ENCODE data around the gene ANAPC13.
A peak's percentile ranks its signal among the peaks of the same experiment; 100 is the strongest.

The ANAPC13 gene

DNA sequence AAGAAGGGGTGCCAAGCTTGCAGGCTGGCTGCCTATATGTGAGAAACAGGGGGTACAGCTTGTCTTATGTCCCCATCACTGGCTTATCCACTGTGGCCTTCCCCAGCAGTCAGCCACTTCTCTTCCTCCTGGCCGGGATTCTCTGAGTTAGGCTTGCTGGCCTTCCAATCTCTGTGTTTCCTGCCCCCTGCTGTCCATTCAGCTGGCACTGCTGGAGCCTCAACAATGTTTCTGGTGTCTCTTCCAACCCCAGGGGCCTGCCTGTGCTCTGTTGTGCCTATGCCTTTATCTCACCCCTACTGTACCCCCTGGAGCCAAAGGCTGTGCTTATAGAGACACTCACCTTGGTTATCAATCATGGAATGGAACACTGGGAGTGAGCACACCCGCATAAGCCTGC is 36.5 kb downstream of the ANAPC13 start:
- no peak overlapping the region for H3K4ac ChIP-seq (ENCODE audit: low read length)
- no peak for DNase-seq (ENCODE audit: low spot score)
- H3K36me3 ChIP-seq (replicated peaks in 1 of 2; ENCODE audit: control insufficient read depth in 2 of 2, insufficient read depth in 2 of 2, low read length in 2 of 2): no peaks in the 10 kb centered on the region
- no peak overlapping the region for H2BK120ac ChIP-seq (ENCODE audit: low read depth, low read length)
- peaks cover 0 to 24% (median 0%) of the 10 kb centered on the region in 3 experiments for H3K27me3 ChIP-seq (ENCODE audit: control insufficient read depth in 3 of 3, insufficient read depth in 3 of 3, low read depth in 1 of 3, low read length in 3 of 3)
- no peak overlapping the region for H3K18ac ChIP-seq (ENCODE audit: low read length)
- H4K91ac ChIP-seq (ENCODE audit: low read depth, low read length, poor library complexity): no peak overlapping the region
- H2AK5ac ChIP-seq (ENCODE audit: low read depth, low read length): no peak overlapping the region
- H3K4me1 ChIP-seq (ENCODE audit: control insufficient read depth in 2 of 2, insufficient read depth in 1 of 2, low read depth in 1 of 2, low read length in 2 of 2): no peaks in the 10 kb centered on the region
- H4K8ac ChIP-seq (ENCODE audit: low read depth, low read length): no peak overlapping the region
- no peak overlapping the region for H2BK12ac ChIP-seq (ENCODE audit: low read length)
- no peak overlapping the region for H2BK15ac ChIP-seq (ENCODE audit: low read length)
- no peaks in the 10 kb centered on the region for H3K79me1 ChIP-seq (ENCODE audit: low read depth, low read length)
- H3K4me3 ChIP-seq (ENCODE audit: low read length in 2 of 2): no peak overlapping the region
- H3K27ac ChIP-seq (replicated peaks; ENCODE audit: low read length): no peak overlapping the region
- H3K4me2 ChIP-seq (ENCODE audit: insufficient read depth, low read length, poor library complexity, severe bottlenecking): no peak overlapping the region
- H3K9me3 ChIP-seq (replicated peaks in 1 of 2; ENCODE audit: control insufficient read depth in 2 of 2, insufficient read depth in 1 of 2, low read depth in 1 of 2, low read length in 2 of 2): peaks cover 4 to 5% of the 10 kb centered on the region in 2 donors
- H2BK5ac ChIP-seq (ENCODE audit: low read length): no peak overlapping the region
- WGBS, 2 donors (ENCODE audit: extremely low coverage in 2 of 2, insufficient read length in 2 of 2, insufficient replicate concordance in 1 of 2): no CpG with 5 or more reads among the region's 2 CpGs
- H3K23ac ChIP-seq (ENCODE audit: low read depth, low read length, poor library complexity): no peak overlapping the region
- H3K14ac ChIP-seq (ENCODE audit: low read length): no peak overlapping the region
- no peak overlapping the region for H2AFZ ChIP-seq (ENCODE audit: low read length)
- H3K9ac ChIP-seq (ENCODE audit: low read depth, low read length, poor library complexity): no peak overlapping the region

DNA sequence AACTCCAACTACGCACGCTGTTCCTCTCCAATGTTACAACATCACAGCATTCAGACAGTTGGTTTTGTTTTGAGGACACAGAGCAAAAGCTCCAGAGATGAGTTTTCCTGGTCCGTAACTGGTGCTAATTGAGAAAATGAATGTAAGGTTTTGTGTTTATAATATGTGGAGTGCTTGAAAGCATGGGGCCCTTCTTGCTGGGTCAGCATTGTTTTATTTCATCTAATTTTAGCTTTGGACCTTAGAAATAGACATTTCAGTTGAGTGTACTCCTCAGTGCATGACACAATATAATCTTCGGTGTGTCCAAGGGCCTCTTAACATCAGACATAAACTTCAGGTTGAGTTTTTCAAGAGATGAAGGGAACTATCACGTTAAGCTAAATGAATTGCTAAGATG is 37.1 kb downstream of the ANAPC13 start:
- no peak overlapping the region for H2BK15ac ChIP-seq (ENCODE audit: low read length)
- peaks cover 0 to 24% (median 0%) of the 10 kb centered on the region in 3 experiments for H3K27me3 ChIP-seq (ENCODE audit: control insufficient read depth in 3 of 3, insufficient read depth in 3 of 3, low read depth in 1 of 3, low read length in 3 of 3)
- WGBS, 2 donors (ENCODE audit: extremely low coverage in 2 of 2, insufficient read length in 2 of 2, insufficient replicate concordance in 1 of 2): no CpG with 5 or more reads among the region's 5 CpGs
- H3K18ac ChIP-seq (ENCODE audit: low read length): no peak overlapping the region
- H3K36me3 ChIP-seq (replicated peaks in 1 of 2; ENCODE audit: control insufficient read depth in 2 of 2, insufficient read depth in 2 of 2, low read length in 2 of 2): no peaks in the 10 kb centered on the region
- H2AK5ac ChIP-seq (ENCODE audit: low read depth, low read length): no peak overlapping the region
- peaks cover 4 to 5% of the 10 kb centered on the region in 2 donors for H3K9me3 ChIP-seq (replicated peaks in 1 of 2; ENCODE audit: control insufficient read depth in 2 of 2, insufficient read depth in 1 of 2, low read depth in 1 of 2, low read length in 2 of 2)
- H3K79me1 ChIP-seq (ENCODE audit: low read depth, low read length): no peaks in the 10 kb centered on the region
- no peak overlapping the region for H3K9ac ChIP-seq (ENCODE audit: low read depth, low read length, poor library complexity)
- no peak for DNase-seq (ENCODE audit: low spot score)
- H4K91ac ChIP-seq (ENCODE audit: low read depth, low read length, poor library complexity): no peak overlapping the region
- H3K4me3 ChIP-seq (ENCODE audit: low read length in 2 of 2): no peak overlapping the region
- H3K23ac ChIP-seq (ENCODE audit: low read depth, low read length, poor library complexity): no peak overlapping the region
- no peak overlapping the region for H3K27ac ChIP-seq (replicated peaks; ENCODE audit: low read length)
- H2BK5ac ChIP-seq (ENCODE audit: low read length): no peak overlapping the region
- H2BK120ac ChIP-seq (ENCODE audit: low read depth, low read length): no peak overlapping the region
- H3K4me2 ChIP-seq (ENCODE audit: insufficient read depth, low read length, poor library complexity, severe bottlenecking): no peak overlapping the region
- no peak overlapping the region for H2AFZ ChIP-seq (ENCODE audit: low read length)
- no peak overlapping the region for H4K8ac ChIP-seq (ENCODE audit: low read depth, low read length)
- H3K4ac ChIP-seq (ENCODE audit: low read length): no peak overlapping the region
- H3K14ac ChIP-seq (ENCODE audit: low read length): no peak overlapping the region
- H3K4me1 ChIP-seq (ENCODE audit: control insufficient read depth in 2 of 2, insufficient read depth in 1 of 2, low read depth in 1 of 2, low read length in 2 of 2): no peaks in the 10 kb centered on the region
- H2BK12ac ChIP-seq (ENCODE audit: low read length): no peak overlapping the region

DNA sequence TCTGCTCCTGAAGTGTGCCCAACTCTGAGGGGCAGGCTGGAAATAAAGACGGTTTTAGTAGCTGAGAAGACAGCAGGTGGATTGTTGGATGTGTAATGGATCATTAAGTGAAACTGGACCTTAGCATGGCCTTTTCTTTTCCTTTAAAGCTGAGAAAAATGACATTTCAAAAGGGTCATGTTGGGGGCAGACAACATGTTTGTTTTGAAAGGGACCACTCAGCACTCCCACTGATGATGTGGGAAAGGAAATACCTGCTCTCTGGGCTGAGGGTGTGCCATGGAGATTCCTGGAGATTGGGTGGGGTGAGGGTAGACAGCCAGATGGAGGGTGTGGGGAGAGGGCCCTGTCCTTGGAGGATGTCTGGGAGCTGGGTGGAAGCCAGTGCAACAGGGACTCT is 38.4 kb downstream of the ANAPC13 start:
- Histone ChIP-seq H3K36me3 (replicated peaks in 1 of 2; ENCODE audit: control insufficient read depth in 2 of 2, insufficient read depth in 2 of 2, low read length in 2 of 2) (no peaks in the 10 kb centered on the region), H3K4ac (ENCODE audit: low read length) (no peak overlapping the region), H3K27me3 (ENCODE audit: control insufficient read depth in 3 of 3, insufficient read depth in 3 of 3, low read depth in 1 of 3, low read length in 3 of 3) (peaks cover 0 to 24% (median 0%) of the 10 kb centered on the region in 3 experiments), H4K8ac (ENCODE audit: low read depth, low read length) (no peak overlapping the region), H3K4me1 (ENCODE audit: control insufficient read depth in 2 of 2, insufficient read depth in 1 of 2, low read depth in 1 of 2, low read length in 2 of 2) (no peaks in the 10 kb centered on the region), H3K18ac (ENCODE audit: low read length) (peak overlapping the region; percentile 50), H3K4me3 (ENCODE audit: low read length in 2 of 2) (peak overlapping the region in 1 of 2 donors; percentile 10), H2BK15ac (ENCODE audit: low read length) (no peak overlapping the region), H2BK120ac (ENCODE audit: low read depth, low read length) (no peak overlapping the region), H4K91ac (ENCODE audit: low read depth, low read length, poor library complexity) (no peak overlapping the region), H3K14ac (ENCODE audit: low read length) (no peak overlapping the region), H2AFZ (ENCODE audit: low read length) (no peak overlapping the region), H2AK5ac (ENCODE audit: low read depth, low read length) (peak overlapping the region; percentile 72), H3K9me3 (replicated peaks in 1 of 2; ENCODE audit: control insufficient read depth in 2 of 2, insufficient read depth in 1 of 2, low read depth in 1 of 2, low read length in 2 of 2) (peaks cover 4 to 5% of the 10 kb centered on the region in 2 donors), H3K79me1 (ENCODE audit: low read depth, low read length) (no peaks in the 10 kb centered on the region), H3K23ac (ENCODE audit: low read depth, low read length, poor library complexity) (peak overlapping the region; percentile 37), H3K9ac (ENCODE audit: low read depth, low read length, poor library complexity) (no peak overlapping the region), H3K4me2 (ENCODE audit: insufficient read depth, low read length, poor library complexity, severe bottlenecking) (no peak overlapping the region), H2BK5ac (ENCODE audit: low read length) (no peak overlapping the region), H3K27ac (replicated peaks; ENCODE audit: low read length) (no peak overlapping the region), H2BK12ac (ENCODE audit: low read length) (no peak overlapping the region)
- DNase-seq (ENCODE audit: low spot score): no peak
- no CpG with 5 or more reads among the region's 1 CpG for WGBS, 2 donors (ENCODE audit: extremely low coverage in 2 of 2, insufficient read length in 2 of 2, insufficient replicate concordance in 1 of 2)

DNA sequence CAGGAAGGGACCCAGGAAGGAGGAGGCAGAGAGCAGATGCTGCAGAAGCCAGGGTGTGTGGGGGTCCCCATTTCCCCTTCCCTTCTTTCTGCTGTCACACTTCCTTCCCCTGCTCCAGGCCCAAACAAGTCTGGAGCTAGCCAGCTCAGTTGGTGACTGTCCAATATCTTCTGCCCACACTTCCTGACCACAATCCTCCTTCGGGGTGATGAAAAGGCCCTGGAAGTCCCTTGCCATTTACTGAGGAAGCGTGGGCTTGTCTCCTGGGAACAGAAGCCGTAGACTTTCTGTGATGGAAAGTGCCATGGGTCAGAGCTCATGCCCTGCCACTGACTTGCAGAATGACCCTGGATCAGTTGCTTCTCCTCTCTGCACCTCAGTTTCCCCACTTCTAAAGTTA is 39.0 kb downstream of the ANAPC13 start:
- Histone ChIP-seq H3K4ac (ENCODE audit: low read length) (no peak overlapping the region), H4K8ac (ENCODE audit: low read depth, low read length) (no peak overlapping the region), H2AFZ (ENCODE audit: low read length) (no peak overlapping the region), H3K79me1 (ENCODE audit: low read depth, low read length) (no peaks in the 10 kb centered on the region), H3K4me1 (ENCODE audit: control insufficient read depth in 2 of 2, insufficient read depth in 1 of 2, low read depth in 1 of 2, low read length in 2 of 2) (no peaks in the 10 kb centered on the region), H3K4me3 (ENCODE audit: low read length in 2 of 2) (no peak overlapping the region), H3K27me3 (ENCODE audit: control insufficient read depth in 3 of 3, insufficient read depth in 3 of 3, low read depth in 1 of 3, low read length in 3 of 3) (peaks cover 0 to 20% (median 0%) of the 10 kb centered on the region in 3 experiments), H2BK15ac (ENCODE audit: low read length) (no peak overlapping the region), H2BK120ac (ENCODE audit: low read depth, low read length) (no peak overlapping the region), H2AK5ac (ENCODE audit: low read depth, low read length) (no peak overlapping the region), H4K91ac (ENCODE audit: low read depth, low read length, poor library complexity) (no peak overlapping the region), H3K14ac (ENCODE audit: low read length) (no peak overlapping the region), H2BK5ac (ENCODE audit: low read length) (no peak overlapping the region), H3K23ac (ENCODE audit: low read depth, low read length, poor library complexity) (no peak overlapping the region), H3K36me3 (replicated peaks in 1 of 2; ENCODE audit: control insufficient read depth in 2 of 2, insufficient read depth in 2 of 2, low read length in 2 of 2) (no peaks in the 10 kb centered on the region), H3K18ac (ENCODE audit: low read length) (no peak overlapping the region), H3K9ac (ENCODE audit: low read depth, low read length, poor library complexity) (no peak overlapping the region), H3K9me3 (replicated peaks in 1 of 2; ENCODE audit: control insufficient read depth in 2 of 2, insufficient read depth in 1 of 2, low read depth in 1 of 2, low read length in 2 of 2) (peaks cover 4 to 5% of the 10 kb centered on the region in 2 donors), H3K27ac (replicated peaks; ENCODE audit: low read length) (no peak overlapping the region), H2BK12ac (ENCODE audit: low read length) (no peak overlapping the region), H3K4me2 (ENCODE audit: insufficient read depth, low read length, poor library complexity, severe bottlenecking) (no peak overlapping the region)
- no CpG with 5 or more reads among the region's 3 CpGs for WGBS, 2 donors (ENCODE audit: extremely low coverage in 2 of 2, insufficient read length in 2 of 2, insufficient replicate concordance in 1 of 2)
- DNase-seq (ENCODE audit: low spot score): no peak

Data from neuronal stem cell (in vitro differentiated cells).